HG03442 (cell line): ENCODE measurements around the gene PSPH.
"Not testable (repeated sequence)": the region's sequence is repeated elsewhere in the genome, so short reads cannot be mapped to it uniquely, and the experiment has no call there.

Experiments
- ATAC-seq: cut with Tn5 transposase; IDR thresholded peaks from one replicate; pipeline ENCODE4 v1.9.1; 2021; ENCODE audit warnings: mild to moderate bottlenecking, moderate library complexity; ENCODE audit not compliant: unreplicated experiment

PSPH gene

GRCh38 chr7:56051339-56052191 lies at the start of gene PSPH, which contains the start of gene CCT6A:
PSPH (minus strand) TSS chr7:56051444; CDS start chr7:56021212, 30,232 bp downstream.
CCT6A (plus strand) TSS chr7:56051765; CDS start chr7:56051849, 84 bp downstream.
- peak; percentile 92 for ATAC-seq

GRCh38 chr7:56099653-56100052 lies 48.4 kb upstream of the PSPH start:
- no peak for ATAC-seq

- not testable (repeated sequence) for ATAC-seq
Measured at GRCh38 chr7:56098187-56099008, 47.2 kb upstream of the PSPH start.

DNA sequence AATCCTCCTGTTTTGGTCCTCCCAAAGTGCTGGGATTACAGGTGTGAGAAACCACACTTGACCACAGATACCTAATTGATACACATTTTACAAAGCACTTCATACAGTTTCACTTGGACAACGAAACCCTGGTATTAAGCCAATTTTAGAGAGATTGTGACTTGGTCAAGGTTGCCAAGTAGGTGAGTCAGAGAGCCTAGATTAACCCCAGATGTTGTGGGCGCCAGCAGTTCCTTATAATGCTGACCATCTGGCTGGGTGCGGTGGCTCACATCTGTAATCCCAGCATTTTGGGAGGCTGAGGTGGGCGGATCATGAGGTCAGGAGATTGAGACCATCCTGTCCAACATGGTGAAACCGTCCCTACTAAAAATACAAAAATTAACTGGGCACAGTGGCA lies 46.5 kb upstream of the PSPH start:
- no peak for ATAC-seq

DNA sequence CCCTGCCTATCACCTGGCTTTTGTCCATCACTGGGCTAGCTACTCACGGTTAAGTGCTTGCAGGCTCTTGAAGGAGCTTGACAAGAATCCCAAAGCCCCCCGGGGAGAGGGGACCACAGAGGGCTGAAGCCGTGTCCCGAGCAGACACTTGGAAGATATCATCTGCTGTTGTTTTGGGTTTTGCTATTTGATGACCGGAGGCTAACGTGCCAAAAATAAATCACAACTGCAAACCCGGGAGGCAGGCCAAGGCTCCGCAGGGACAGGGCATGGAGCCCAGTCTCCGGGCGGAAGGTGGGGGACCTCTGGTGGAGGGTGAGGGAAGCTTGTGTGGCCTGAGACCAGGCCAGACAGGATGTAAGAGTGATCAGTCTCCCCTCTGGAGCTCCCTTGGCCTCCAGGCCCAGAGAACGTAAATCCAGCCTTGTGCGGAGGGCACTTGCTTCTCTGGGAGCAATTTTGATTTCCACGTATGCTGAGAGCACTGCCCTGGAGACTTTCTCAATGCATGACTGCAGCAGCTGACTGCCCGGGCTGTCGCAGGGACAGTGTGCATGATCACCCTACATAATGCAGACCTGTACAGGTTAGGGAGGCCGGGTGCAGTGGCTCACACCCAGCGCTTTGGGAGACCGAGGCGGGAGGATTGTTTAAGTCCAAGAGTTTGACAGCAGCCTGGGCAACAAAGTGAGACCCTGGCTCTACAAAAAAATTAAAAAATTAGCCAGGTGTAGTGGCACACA lies 41.7 kb upstream of the PSPH start, which contains the start of gene PHKG1:
Gene PHKG1 (minus strand): TSS at position 164 of the 743 bp plus-strand sequence. CDS start 4,011 bp downstream, outside the sequence.
- ATAC-seq = no peak

DNA sequence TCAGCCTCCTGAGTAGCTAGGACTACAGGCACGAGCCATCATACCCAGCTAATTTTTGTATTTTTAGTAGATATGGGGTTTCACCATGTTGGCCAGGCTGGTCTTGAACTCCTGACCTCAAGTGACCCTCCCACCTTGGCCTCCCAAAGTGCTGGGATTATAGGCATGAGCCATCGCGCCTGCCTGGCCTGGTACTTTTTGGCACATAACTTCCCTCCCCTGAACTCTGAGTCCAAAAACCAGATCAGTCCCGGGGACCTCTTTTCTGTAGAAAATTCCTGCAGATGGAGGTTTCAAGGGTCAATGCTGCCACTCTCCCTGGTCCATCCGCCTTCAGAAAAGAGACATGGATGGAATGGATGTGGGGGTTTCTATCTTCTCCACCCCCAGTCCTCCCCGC lies 41.1 kb upstream of the PSPH start:
- ATAC-seq = not testable (repeated sequence)

GRCh38 chr7:56091591-56091990 lies 40.3 kb upstream of the PSPH start:
- no peak for ATAC-seq

DNA sequence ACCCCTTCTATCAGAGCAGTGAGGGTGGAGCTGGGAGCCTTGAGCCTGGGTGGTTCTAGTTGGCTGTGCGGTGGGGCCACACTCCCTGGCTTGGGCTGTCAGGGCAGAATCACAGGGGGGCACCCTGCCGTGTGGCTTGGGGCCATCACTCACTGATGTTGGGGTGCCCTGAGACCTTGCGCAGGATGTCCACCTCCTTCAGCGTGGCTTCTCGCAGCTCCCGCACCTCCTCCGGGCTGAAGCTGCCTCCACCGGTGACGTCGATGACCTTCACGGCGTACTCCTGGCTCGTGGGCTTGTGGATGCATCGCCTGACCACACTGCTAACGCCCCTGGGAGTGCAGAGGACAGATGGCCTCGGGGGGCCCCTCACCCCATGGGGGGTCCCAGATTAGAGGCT lies 36.2 kb upstream of the PSPH start:
- ATAC-seq = no peak

DNA sequence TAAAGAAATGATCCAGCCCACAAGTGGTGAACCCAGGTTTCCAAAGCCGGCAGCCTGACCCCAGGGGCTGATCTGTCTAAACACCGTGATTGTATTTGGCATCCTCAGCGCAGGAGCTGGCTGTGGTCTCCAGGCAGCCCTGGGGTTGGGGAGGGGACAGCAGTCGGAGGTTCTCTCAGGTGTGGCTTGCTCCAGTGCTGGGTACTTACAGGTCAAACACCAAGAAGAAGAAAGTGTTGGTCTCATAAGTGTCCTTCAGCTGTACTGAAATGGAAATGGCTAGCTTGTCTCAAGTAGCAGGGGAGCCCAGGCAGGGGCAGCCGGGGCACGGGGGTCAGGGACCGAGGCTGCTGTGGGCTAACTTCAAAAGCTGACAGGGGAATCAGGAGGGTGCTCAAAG lies 35.5 kb upstream of the PSPH start:
- ATAC-seq = no peak

DNA sequence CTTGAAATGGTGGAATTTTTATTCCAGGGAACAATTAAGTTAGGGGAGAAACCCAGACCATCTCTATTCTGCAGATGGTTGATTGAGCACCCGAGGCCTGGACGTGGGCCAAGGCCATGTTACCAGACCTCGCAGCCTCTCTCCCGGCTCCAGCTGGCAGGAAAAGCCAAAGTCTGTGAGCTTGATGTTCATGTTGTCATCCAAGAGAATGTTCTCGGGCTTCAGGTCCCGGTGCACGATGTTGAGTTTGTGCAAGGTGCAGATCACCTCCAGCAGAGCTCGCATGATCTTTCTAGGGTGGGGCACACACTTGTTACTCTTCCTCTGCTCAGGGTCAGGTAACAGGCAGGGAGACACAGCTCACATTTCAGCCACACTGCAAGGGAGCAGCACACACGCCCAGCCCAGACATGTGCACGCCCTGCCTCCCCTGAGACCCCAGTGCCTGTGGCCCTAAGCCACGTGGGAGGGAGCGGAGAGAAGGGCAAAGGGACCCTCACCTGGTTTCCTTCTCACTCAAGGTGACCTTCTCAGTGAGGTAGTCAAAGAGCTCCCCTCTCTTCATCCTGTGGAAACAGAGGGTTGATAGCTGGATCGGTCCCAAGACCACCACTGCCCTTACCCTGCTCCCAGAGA lies 32.0 kb upstream of the PSPH start:
- no peak for ATAC-seq

GRCh38 chr7:56081626-56082340 lies 30.5 kb upstream of the PSPH start:
- ATAC-seq = no peak

GRCh38 chr7:56080726-56081435 lies 29.6 kb upstream of the PSPH start:
- not testable (repeated sequence) for ATAC-seq

DNA sequence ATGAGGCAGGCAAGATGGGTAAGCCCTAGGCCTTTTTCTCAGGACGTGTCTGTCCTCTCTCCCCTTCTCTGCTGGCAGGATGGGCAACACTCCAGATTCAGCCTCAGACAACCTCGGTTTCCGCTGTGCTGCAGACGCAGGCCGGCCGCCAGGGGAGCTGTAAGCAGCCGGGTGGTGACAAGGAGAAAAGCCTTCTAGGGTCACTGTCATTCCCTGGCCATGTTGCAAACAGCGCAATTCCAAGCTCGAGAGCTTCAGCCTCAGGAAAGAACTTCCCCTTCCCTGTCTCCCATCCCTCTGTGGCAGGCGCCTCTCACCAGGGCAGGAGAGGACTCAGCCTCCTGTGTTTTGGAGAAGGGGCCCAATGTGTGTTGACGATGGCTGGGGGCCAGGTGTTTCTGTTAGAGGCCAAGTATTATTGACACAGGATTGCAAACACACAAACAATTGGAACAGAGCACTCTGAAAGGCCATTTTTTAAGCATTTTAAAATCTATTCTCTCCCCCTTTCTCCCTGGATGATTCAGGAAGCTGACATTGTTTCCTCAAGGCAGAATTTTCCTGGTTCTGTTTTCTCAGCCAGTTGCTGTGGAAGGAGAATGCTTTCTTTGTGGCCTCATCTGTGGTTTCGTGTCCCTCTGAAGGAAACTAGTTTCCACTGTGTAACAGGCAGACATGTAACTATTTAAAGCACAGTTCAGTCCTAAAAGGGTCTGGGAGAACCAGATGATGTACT lies 28.4 kb upstream of the PSPH start:
- no peak for ATAC-seq

DNA sequence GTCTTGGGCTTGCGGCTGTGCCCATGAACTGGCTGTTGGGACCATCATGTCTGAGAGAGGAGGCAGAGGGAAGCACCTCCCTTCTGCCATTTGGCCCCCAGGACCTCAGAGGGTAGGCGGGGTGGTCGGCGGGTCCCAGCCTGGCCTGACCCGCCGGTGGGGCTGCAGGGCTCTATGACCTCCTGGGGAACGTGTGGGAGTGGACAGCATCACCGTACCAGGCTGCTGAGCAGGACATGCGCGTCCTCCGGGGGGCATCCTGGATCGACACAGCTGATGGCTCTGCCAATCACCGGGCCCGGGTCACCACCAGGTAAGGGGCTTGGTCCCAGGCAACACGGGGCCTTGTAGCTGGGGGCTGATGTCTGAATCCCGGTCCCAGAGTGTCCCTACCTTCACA lies 27.0 kb upstream of the PSPH start:
- no peak for ATAC-seq

DNA sequence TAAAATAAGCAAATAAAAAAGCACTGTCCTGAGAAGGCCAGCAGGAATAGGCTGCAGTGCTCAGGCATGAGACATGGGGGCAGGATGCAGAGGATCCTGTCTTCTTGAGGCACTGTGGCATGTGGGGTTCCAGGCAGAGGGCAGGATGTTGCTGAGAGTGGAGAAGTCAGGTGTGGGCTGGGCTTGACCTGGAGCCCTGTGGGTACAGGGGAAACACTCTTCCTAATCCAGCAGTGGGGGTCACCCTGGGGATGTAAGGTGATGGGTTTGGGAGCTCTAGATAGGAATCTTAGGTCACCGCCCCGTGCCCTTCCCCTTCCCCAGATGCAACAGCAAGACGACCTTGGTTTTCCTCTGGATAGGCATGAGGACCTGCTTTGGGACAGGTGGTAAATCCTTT lies 26.4 kb upstream of the PSPH start:
- no peak for ATAC-seq

DNA sequence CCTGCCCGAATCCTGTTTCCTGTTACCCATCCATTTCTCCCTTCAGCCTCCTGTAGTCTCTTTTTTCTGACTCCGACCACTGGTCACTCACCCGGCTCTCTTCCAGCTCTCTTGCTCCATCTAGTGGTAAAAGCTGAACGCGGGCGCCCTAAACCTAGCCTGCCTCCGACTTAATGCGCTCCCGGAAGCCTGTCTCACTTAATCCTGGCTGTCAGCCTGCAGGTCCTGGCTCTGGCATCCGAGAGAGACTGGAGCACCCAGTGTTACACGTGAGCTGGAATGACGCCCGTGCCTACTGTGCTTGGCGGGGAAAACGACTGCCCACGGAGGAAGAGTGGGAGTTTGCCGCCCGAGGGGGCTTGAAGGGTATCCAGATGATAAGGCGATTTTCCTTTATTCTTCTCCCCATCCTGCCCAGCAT lies 23.1 kb upstream of the PSPH start:
- ATAC-seq = peak; percentile 86

- not testable (repeated sequence) for ATAC-seq
Measured at GRCh38 chr7:56066376-56066775, 15.1 kb upstream of the PSPH start.

DNA sequence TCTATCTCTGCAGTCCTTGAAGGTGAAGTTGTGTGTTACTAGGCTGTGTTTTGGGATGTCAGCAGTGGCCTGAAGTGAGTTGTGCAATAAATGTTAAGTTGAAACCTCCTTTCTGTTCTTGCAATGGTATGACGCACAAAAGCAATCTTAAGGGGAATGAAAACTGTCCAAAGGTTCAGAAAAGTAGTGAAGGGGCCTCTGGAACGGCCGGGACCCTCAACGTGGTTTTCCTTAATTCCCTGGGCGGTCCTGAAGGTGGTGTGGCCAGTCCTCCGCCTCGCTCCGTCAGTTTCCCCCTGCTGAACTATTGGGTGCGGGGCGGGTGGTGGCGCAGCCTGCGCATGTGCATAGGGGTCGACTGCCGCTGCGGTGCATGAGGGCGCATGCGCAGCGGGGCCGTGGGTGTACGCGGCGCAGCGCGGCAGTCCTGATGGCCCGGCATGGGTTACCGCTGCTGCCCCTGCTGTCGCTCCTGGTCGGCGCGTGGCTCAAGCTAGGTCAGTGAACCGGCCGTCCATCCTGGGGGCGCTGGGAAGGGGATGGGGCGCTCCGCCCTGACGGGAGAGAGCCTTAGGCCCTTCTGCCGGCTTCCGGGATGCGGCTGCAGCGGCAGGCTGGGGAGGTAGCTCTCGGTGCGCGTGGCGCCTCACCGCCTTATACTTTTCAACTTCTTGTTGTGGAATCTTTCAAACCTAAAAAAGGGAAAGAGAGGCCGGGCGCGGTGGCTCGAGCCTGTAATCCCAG lies 12.8 kb upstream of the PSPH start, which contains the start of gene SUMF2:
Gene SUMF2 (plus strand): TSS at position 405 of the 744 bp plus-strand sequence. CDS start 26 bp downstream, at position 431.
- peak; percentile 88 for ATAC-seq
